HepG2 (cell line): ENCODE results near the gene INSR. TPM values are rescaled to one million over a fixed set of nuclear protein-coding genes. Genes with fewer than 3 reads are reported as not detected.
A peak's percentile ranks its signal among the peaks of the same experiment; 100 is the strongest.

Source experiments
- ATAC-seq: fragments of 200-7000 bp; cut with Tn5 transposase; 3 replicates; pipeline ENCODE4 v1.9.1; 2020; ENCODE audit warnings: mild to moderate bottlenecking, moderate library complexity
- BruUV-seq: library from RNA; stranded (reverse); fragments of 400-500 nt; replicated peaks from 2 replicates; lab custom pipeline; 2021; lab: Mats Ljungman, UMichigan
- CTCF ChIA-PET: fragments of 300-600 bp; formaldehyde crosslinking; extraction: SDS; loops from one replicate; lab custom pipeline; 2021; ENCODE audit warnings: low total read pairs, inconsistent platforms, low intra/inter-chr PET ratio; lab: Yijun Ruan, JAX
- POLR2A ChIA-PET: fragments of 350-600 bp; sonication (Branson Sonifier 250); formaldehyde crosslinking; loops from one replicate; lab custom pipeline; 2020; ENCODE audit warnings: antibody characterized with exemption, inconsistent platforms; lab: Yijun Ruan, JAX
- DNase-seq: peaks from one replicate; pipeline ENCODE4 v3.0.0-alpha.2; 2015; ENCODE audit warnings: low spot score
- FAIRE-seq: peaks from 3 replicates; lab custom pipeline; 2011; peaks lifted over from hg19 to GRCh38; lab: Jason Lieb, UNC
- H2AFZ ChIP-seq: one replicate; pipeline ENCODE4 v1.6.1; 2011; ENCODE audit warnings: low read length, inconsistent platforms
- H3K27ac ChIP-seq: fragments of 300-600 bp; 3 replicates; pipeline ENCODE4 v1.8.0; 2011; ENCODE audit warnings: mixed run types, mild to moderate bottlenecking, mixed read lengths, low read length, inconsistent platforms; ENCODE audit not compliant: insufficient read depth; ENCODE audit errors: extremely low read length
- H3K27me3 ChIP-seq, 2 experiments: fragments of 200-600 bp in 1 of 2; 2 replicates in 1 of 2; 3 replicates in 1 of 2; pipeline versions ENCODE4 v1.6.0 to v1.8.0; 2011; ENCODE audit warnings: low read length in 2 of 2, mild to moderate bottlenecking in 2 of 2, moderate library complexity in 2 of 2, inconsistent platforms in 1 of 2; ENCODE audit not compliant: insufficient read depth in 2 of 2, control insufficient read depth in 1 of 2
- H3K36me3 ChIP-seq, 2 experiments: fragments of 200-600 bp in 1 of 2; replicated peaks in 1 of 2; 2 replicates in 1 of 2; 3 replicates in 1 of 2; pipeline versions ENCODE4 v1.5.1 to v1.8.0; 2011; ENCODE audit warnings: low read length in 2 of 2, inconsistent platforms in 1 of 2; ENCODE audit not compliant: insufficient read depth in 2 of 2, control insufficient read depth in 1 of 2
- H3K4me1 ChIP-seq: 2 replicates; pipeline ENCODE4 v1.5.1; 2012; ENCODE audit warnings: low read length, inconsistent platforms; ENCODE audit not compliant: insufficient read depth
- H3K4me2 ChIP-seq: 2 replicates; pipeline ENCODE4 v1.6.0; 2011; ENCODE audit warnings: low read depth, low read length, inconsistent platforms
- H3K4me3 ChIP-seq, 3 experiments: fragments of 200-600 bp in 1 of 3; sonication (generic), shearing (Covaris generic) in 1 of 3; replicated peaks in 1 of 3; 2 replicates each; pipeline ENCODE4 v1.5.1; 2011 to 2016; ENCODE audit warnings: low read length in 3 of 3, inconsistent platforms in 2 of 3, low read depth in 2 of 3, mild to moderate bottlenecking in 2 of 3, control low read depth in 1 of 3, mixed read lengths in 1 of 3; ENCODE audit not compliant: insufficient read depth in 1 of 3
- H3K79me2 ChIP-seq: one replicate; pipeline ENCODE4 v1.6.1; 2011; ENCODE audit warnings: low read length, inconsistent platforms; ENCODE audit not compliant: insufficient read depth
- H3K9ac ChIP-seq: 2 replicates; pipeline ENCODE4 v1.6.0; 2011; ENCODE audit warnings: mild to moderate bottlenecking, low read depth, low read length, inconsistent platforms; ENCODE audit not compliant: insufficient read depth
- H3K9me3 ChIP-seq: 2 replicates; pipeline ENCODE4 v1.5.1; 2012; ENCODE audit warnings: mild to moderate bottlenecking, low read length
- H4K20me1 ChIP-seq: 2 replicates; pipeline ENCODE4 v1.6.0; 2011; ENCODE audit warnings: inconsistent platforms, mild to moderate bottlenecking, low read length, moderate library complexity; ENCODE audit not compliant: insufficient read depth
- AGO2 ChIP-seq: fragments of 200-400 bp; formaldehyde crosslinking; optimal IDR thresholded peaks from 2 replicates; pipeline ENCODE3; 2017; ENCODE audit warnings: mild to moderate bottlenecking, low read depth, low read length, moderate library complexity
- BATF2 ChIP-seq: sonication (generic); formaldehyde crosslinking; IDR thresholded peaks from 2 replicates; pipeline ENCODE4 v1.8.0; 2022; ENCODE audit warnings: mild to moderate bottlenecking, missing genetic modification reagents, moderate library complexity
- CC2D1A ChIP-seq: sonication (generic); formaldehyde crosslinking; IDR thresholded peaks from 2 replicates; pipeline ENCODE4 v1.8.1; 2023; ENCODE audit warnings: mild to moderate bottlenecking, missing genetic modification reagents
- GABPA ChIP-seq, 2 experiments: IDR thresholded peaks; 2 replicates each; pipeline ENCODE4 v1.6.1; 2011 to 2016; ENCODE audit warnings: low read depth in 2 of 2, low read length in 1 of 2, missing biosample characterization in 1 of 2, missing genetic modification characterization in 1 of 2
- HNRNPL ChIP-seq: fragments of 200-400 bp; formaldehyde crosslinking; IDR thresholded peaks from 2 replicates; pipeline ENCODE4 v1.6.1; 2017; ENCODE audit warnings: mild to moderate bottlenecking, low read depth, low read length
- IRX3 ChIP-seq: sonication (generic); formaldehyde crosslinking; IDR thresholded peaks from 2 replicates; pipeline ENCODE4 v1.8.1; 2023; ENCODE audit warnings: mild to moderate bottlenecking, low read depth, missing genetic modification reagents, borderline replicate concordance
- KAT7 ChIP-seq: IDR thresholded peaks from 2 replicates; pipeline ENCODE4 v1.6.1; 2018; ENCODE audit warnings: borderline replicate concordance, missing compliant biosample characterization
- KDM3A ChIP-seq: IDR thresholded peaks from 2 replicates; pipeline ENCODE4 v1.6.1; 2018; ENCODE audit warnings: low read depth, missing compliant biosample characterization
- PPARG ChIP-seq: conservative IDR thresholded peaks from 2 replicates; pipeline ENCODE4 v1.6.1; 2016; ENCODE audit warnings: missing biosample characterization, missing genetic modification reagents
- RBFOX2 ChIP-seq: fragments of 200-400 bp; formaldehyde crosslinking; IDR thresholded peaks from 2 replicates; pipeline ENCODE4 v1.6.1; 2017; ENCODE audit warnings: low read depth, mild to moderate bottlenecking, low read length
- SNRNP70 ChIP-seq: fragments of 200-400 bp; formaldehyde crosslinking; IDR thresholded peaks from 2 replicates; pipeline ENCODE4 v1.6.1; 2017; ENCODE audit warnings: mild to moderate bottlenecking, low read depth, low read length, moderate library complexity
- THYN1 ChIP-seq: sonication (generic); formaldehyde crosslinking; IDR thresholded peaks from 2 replicates; pipeline ENCODE4 v1.8.1; 2023; ENCODE audit warnings: low read depth, mild to moderate bottlenecking, moderate library complexity, missing genetic modification reagents, borderline replicate concordance
- ZBTB46 ChIP-seq: sonication (generic); formaldehyde crosslinking; IDR thresholded peaks from 2 replicates; pipeline ENCODE4 v1.4.0; 2020; ENCODE audit warnings: mild to moderate bottlenecking, missing genetic modification reagents, borderline replicate concordance
- ZNF180 ChIP-seq: sonication (generic); formaldehyde crosslinking; IDR thresholded peaks from 2 replicates; pipeline ENCODE4 v1.4.0; 2020; ENCODE audit warnings: low read depth, missing genetic modification reagents, borderline replicate concordance
- ZNF451 ChIP-seq: sonication (generic); formaldehyde crosslinking; IDR thresholded peaks from 2 replicates; pipeline ENCODE4 v1.5.0; 2020; ENCODE audit warnings: mild to moderate bottlenecking, missing genetic modification reagents
- ZNF615 ChIP-seq: sonication (generic); formaldehyde crosslinking; IDR thresholded peaks from 2 replicates; pipeline ENCODE4 v1.5.0; 2020; ENCODE audit warnings: mild to moderate bottlenecking, missing genetic modification reagents, borderline replicate concordance
- ZSCAN25 ChIP-seq: sonication (generic); formaldehyde crosslinking; IDR thresholded peaks from 2 replicates; pipeline ENCODE4 v1.8.0; 2022; ENCODE audit warnings: mild to moderate bottlenecking, missing genetic modification reagents
- WGBS: methylation state at CpG from one replicate; pipeline ENCODE4 v1.1.6; 2017; ENCODE audit warnings: low lambda C conversion rate; 5-methylcytosine and 5-hydroxymethylcytosine counted together
- in situ Hi-C: cut with HindIII; loops from 2 replicates; pipeline ENCODE4 v1.10.0; 2017; ENCODE audit warnings: low pct_unique_long_range_greater_than_20kb; ENCODE audit not compliant: extremely low pct_ligation_motif_present
- intact Hi-C: fragments of 100-400 bp; cut with micrococcal nuclease; formaldehyde crosslinking; loops from one replicate; pipeline ENCODE4 v1.10.0; 2022; ENCODE audit not compliant: unreplicated experiment
- polyA plus RNA-seq, 8 experiments: library from polyadenylated mRNA; depleted of rRNA in 3 of 8; stranded (reverse) in 7 of 8; unstranded in 1 of 8; fragments of >200 nt; fragmentation: Illumina TruSeq in 4 of 8; extraction: Trizol in 4 of 8; gene quantifications; 2 replicates each; pipeline versions ENCODE4 v1.2.1 to v1.2.3, GENCODE V29; 2011 to 2016; ENCODE audit warnings: low read depth in 4 of 8, missing spikeins in 1 of 8, mixed read lengths in 1 of 8; ENCODE audit not compliant: insufficient read depth in 1 of 8
- total RNA-seq, 5 experiments: library from RNA; depleted of rRNA; stranded (reverse); fragments of >200 nt; fragmentation: Illumina TruSeq; extraction: Trizol; gene quantifications; 2 replicates each; pipeline ENCODE4 v1.2.3, GENCODE V29; 2016; ENCODE audit warnings: low read depth in 1 of 5

The INSR gene
- total and polyA plus RNA-seq, 2 of the 13 experiments (the other 11 are each of a cell fraction or from before 2014, with no cell fraction given), result 24.2 to 29.8 TPM

GRCh38 chr19:7074705-7075282 is 219.4 kb downstream of the INSR start:
- ATAC-seq (no peak), DNase-seq (no peak)
- peaks cover 13 to 66% of the 10 kb centered on the region in 2 experiments for H3K36me3 ChIP-seq
- in situ Hi-C loops, result no loop called here
- WGBS, result 97% methylated on average over 24 of the region's 29 CpGs
- peaks cover 8% of the 10 kb centered on the region for H3K4me1 ChIP-seq
- H3K4me3 ChIP-seq, result no peak overlapping the region
- H3K9ac ChIP-seq, result no peak overlapping the region
- no TSS peak for BruUV-seq
- TF ChIP-seq RBFOX2, result peak; percentile 58; the same call in 1 of the 2 replicates
- TF ChIP-seq AGO2, result peak; percentile 50
- TF ChIP-seq KAT7 (CRISPR knock-in tag), result no peak
- TF ChIP-seq, all 625 proteins: peak for 2
- peaks cover 11% of the 10 kb centered on the region for H3K79me2 ChIP-seq
- ChIA-PET CTCF (no interaction called here), POLR2A (no interaction called here)
- no peaks in the 10 kb centered on the region; a peak in 1 of 5 replicates for H3K27me3 ChIP-seq
- no peak for FAIRE-seq
- intact Hi-C loops, result no loop called here
- H3K9me3 ChIP-seq, result peaks cover 21% of the 10 kb centered on the region
- H4K20me1 ChIP-seq, result no peaks in the 10 kb centered on the region
- no peak overlapping the region for H3K27ac ChIP-seq
- H3K4me2 ChIP-seq, result no peak overlapping the region
- no peak overlapping the region for H2AFZ ChIP-seq

DNA sequence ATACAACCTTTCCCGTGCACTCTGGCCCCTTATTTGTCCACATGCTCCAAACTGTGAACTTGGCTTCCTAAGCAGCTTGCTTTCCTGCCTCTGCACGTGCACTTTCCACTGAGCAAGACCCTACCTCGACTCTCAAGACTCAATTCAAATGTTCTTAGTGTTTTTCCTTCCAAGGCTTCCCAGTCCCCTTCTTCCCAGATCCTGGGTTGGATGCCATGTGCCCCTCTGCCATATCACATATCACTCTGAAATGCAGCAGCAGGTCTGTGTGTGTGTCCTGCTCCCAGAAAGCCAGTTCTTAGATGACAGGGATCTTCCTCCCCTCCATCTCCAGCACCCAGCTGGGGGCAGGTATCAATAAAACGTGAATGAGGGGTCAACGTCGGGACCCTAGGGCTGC is 221.7 kb downstream of the INSR start:
- Histone ChIP-seq H3K9ac (no peak overlapping the region), H4K20me1 (no peaks in the 10 kb centered on the region), H3K79me2 (peaks cover 11% of the 10 kb centered on the region), H3K4me2 (no peak overlapping the region), H2AFZ (no peak overlapping the region), H3K4me1 (peaks cover 14% of the 10 kb centered on the region), H3K4me3 (no peak overlapping the region), H3K36me3 (peaks cover 7 to 46% of the 10 kb centered on the region in 2 experiments), H3K27me3 (no peaks in the 10 kb centered on the region; a peak in 1 of 5 replicates), H3K9me3 (peaks cover 5% of the 10 kb centered on the region), H3K27ac (no peak overlapping the region)
- intact Hi-C loops (no loop called here), in situ Hi-C loops (no loop called here)
- ChIA-PET POLR2A (no interaction called here), CTCF (no interaction called here)
- WGBS, result 95% methylated on average over 6 of the region's 6 CpGs
- ATAC-seq (no peak), FAIRE-seq (no peak), DNase-seq (no peak)
- BruUV-seq, result no TSS peak
- TF ChIP-seq PPARG (CRISPR knock-in tag) (no peak), IRX3 (no peak), KDM3A (no peak), THYN1 (CRISPR knock-in tag) (no peak), HNRNPL (no peak), GABPA (IDR thresholded peaks at IDR 0.05; ENCODE audit: low read depth, low read length) (no peak), GABPA (CRISPR knock-in tag; IDR thresholded peaks at IDR 0.05; ENCODE audit: low read depth) (no peak), BATF2 (CRISPR knock-in tag) (no peak), ZSCAN25 (CRISPR knock-in tag) (no peak), CC2D1A (CRISPR knock-in tag) (no peak), ZNF180 (CRISPR knock-in tag) (no peak), ZBTB46 (no peak), SNRNP70 (no peak), ZNF615 (no peak), ZNF451 (CRISPR knock-in tag) (no peak)
